ENCODE results near the gene OTULINL. TPM values are rescaled to one million over a fixed set of nuclear protein-coding genes. Genes with fewer than 3 reads are reported as not detected.

The OTULINL gene
- polyA plus RNA-seq, 1 donor = 10.9 TPM

DNA sequence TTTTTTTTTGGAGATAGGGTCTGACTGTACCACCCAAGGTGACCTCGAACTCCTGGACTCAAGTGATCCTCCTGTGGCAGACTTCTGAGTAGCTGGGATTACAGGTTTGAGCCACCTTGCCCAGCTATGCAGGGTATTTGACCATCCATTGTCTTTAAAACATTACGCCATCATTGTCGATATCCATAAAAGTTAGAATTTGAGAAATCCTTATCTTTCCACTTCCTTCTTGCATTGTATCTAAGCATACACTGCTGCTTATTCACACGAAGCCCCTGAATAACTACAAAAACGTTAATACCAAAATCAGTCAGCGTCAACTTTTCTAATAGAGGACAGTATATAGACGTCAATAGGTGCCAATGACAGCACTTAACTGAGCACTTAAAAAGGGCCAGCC, 5.4 kb upstream of the OTULINL start:
- DNase-seq = no peak

DNA sequence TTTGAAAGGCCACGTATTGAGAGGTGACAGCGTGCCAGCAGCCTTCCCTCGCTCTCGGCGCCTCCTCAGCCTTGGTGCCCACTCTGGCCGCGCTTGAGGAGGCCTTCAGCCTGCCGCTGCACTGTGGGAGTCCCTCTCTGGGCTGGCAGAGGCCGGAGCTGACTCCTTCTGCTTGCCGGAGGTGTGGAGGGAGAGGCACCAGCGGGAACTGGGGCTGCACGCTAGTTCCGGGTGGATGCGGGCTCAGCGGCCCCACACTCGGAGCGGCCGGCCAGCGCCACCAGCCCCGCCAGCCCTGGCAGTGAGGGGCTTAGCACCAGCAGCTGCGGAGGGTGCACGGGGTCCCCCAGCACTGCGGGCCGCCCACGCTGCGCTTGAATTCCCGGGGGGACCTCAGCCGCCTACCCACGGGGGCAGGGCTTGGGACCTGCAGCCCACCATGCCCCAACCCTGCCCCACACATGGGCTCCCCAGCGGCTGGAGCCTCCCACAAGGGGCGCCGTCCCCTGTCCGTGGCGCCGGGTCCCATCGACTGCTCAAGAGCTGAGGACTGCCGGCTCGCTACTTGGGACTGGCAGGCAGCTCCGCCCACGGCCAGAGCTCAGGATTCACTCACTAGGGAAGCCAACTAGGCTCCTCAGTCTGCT, 4.4 kb upstream of the OTULINL start:
- DNase-seq = no peak

GRCh38 chr5:14577971-14578370, 3.6 kb upstream of the OTULINL start:
- no peak for DNase-seq

- DNase-seq = no peak
These were observed 2.3 kb upstream of the OTULINL start for GRCh38 chr5:14579246-14579645.

- no peak for DNase-seq
These were observed 1.7 kb upstream of the OTULINL start for GRCh38 chr5:14579731-14580397.

GRCh38 chr5:14580398-14581034, 1.1 kb upstream of the OTULINL start:
- peak; percentile 20 for DNase-seq

DNA sequence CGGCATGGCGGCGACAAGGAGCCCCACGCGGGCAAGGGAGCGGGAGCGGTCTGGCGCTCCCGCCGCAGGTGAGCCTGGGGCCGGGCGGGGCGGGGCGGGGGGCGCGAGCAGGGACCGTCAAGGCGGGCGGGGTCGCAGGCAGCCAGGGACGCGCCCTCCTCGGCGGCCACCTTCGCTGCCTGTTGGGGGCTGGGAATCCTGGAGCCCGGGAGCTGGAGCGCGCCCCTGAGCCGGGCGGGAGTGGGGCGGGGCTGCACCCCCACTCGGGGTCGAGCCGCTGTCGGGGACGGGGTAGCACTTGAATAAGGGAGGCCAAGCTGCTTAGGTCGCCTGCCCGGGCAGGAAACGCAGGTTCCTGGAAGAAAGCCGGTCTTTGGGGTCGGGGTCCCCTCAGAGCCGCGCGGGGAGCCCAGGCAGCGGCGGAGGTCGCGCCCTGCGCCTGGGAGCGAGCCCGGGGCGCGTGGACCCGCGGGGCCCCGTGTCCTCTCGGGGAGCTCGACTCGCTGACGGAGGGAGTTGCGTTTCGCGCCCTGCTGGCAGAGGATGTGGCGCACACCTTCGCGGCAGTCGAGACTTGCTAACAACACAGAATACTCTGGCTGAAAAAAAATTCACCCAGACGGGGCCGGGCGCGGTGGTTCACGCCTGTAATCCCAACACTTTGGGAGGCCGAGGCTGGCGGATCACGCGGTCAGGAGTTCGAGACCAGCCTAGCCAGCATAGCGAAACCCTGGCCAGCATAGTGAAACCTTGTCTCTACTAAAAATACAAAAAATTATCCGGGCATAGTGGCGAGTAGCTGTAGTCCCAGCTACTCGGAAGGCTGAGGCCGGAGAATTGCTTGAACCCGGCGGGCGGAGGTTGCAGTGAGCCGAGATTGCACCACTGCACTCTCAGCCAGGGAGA, 552 bp downstream of the OTULINL start:
- peak; percentile 34 for DNase-seq

GRCh38 chr5:14582797-14583137, 1.2 kb downstream of the OTULINL start:
- DNase-seq = no peak

DNA sequence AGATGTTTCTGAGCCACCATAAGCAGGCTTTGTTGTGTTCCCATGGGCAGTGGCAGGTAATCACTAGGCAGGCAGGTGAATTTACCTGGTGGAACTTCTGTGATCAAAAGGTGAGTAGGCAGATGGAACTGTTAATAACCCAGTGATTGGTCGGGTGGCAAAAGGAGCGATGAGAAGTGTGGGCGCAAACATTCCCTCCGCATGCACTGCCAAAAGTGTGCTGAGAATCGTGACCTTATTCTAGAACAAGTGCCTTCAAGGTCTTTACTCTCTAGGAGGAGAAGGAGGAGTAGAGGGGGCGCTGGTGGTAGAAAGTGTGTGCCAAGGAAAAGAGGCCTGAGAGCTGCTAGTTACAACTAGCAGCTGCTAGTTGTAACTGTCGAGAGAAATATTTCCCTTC, 3.3 kb downstream of the OTULINL start:
- no peak for DNase-seq

GRCh38 chr5:14587150-14587549, 5.6 kb downstream of the OTULINL start:
- DNase-seq = no peak

GRCh38 chr5:14588145-14588544, 6.6 kb downstream of the OTULINL start:
- DNase-seq = no peak

GRCh38 chr5:14588758-14589543, 7.4 kb downstream of the OTULINL start:
- DNase-seq = no peak

DNA sequence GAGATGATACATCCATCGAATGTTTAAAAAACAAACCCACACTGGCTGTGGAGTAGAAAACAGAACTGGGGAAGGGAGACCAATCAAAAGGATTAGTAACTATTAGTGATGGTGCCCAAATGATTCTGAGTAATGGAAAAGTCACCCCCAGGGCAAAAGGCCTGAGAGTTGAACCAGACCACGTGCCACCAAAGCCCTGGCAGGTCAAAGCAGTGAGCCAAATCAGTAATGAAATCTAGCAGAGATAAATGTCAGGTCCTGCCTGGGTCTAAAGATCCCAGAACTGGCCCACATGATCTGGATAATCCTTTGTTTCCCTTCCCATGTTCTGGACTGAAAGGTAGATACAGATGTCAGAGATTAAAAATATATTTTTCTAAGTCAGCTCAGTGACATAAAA, 9.4 kb downstream of the OTULINL start:
- no peak for DNase-seq

- DNase-seq = no peak
These were observed 10.0 kb downstream of the OTULINL start for GRCh38 chr5:14591548-14591947.

DNA sequence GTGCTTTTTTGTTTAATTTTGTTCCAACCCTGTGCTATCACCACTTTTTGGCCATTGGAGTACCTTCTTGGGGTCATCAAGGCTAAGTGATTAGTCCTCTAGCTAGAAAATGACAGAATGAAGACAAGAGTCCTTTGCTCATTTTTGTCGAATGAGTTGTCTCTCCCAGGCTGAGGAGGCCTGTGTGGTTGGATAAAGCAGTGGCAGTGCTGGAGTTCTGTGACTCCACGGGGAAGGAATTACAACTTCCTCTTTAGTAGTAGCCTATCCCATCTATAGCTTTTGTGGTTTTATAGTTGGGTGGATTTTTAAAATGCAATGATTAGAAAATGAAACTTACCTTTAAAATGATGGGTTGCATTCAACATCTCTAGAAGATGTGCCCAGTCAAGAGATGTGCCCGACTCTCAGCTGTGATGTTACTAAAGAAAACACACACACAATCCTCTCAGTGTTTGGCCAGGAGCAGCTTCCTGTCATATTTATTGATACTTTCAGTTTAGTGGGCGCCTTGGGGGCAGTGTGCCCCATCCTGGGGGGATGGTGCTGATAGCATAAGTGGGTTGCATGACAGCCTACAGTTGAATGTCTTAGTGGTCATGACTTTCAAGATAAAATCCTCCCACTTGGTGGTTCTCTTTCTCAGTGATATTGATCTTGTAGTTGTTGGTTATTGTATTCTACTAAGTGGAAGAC, 11.9 kb downstream of the OTULINL start:
- no peak for DNase-seq

- DNase-seq = no peak
These were observed 12.9 kb downstream of the OTULINL start for GRCh38 chr5:14594378-14595074.

GRCh38 chr5:14595189-14595588, 13.6 kb downstream of the OTULINL start:
- DNase-seq = no peak

GRCh38 chr5:14595891-14596290, 14.3 kb downstream of the OTULINL start:
- DNase-seq = no peak

- no peak for DNase-seq
These were observed 15.5 kb downstream of the OTULINL start for GRCh38 chr5:14597080-14597479.

DNA sequence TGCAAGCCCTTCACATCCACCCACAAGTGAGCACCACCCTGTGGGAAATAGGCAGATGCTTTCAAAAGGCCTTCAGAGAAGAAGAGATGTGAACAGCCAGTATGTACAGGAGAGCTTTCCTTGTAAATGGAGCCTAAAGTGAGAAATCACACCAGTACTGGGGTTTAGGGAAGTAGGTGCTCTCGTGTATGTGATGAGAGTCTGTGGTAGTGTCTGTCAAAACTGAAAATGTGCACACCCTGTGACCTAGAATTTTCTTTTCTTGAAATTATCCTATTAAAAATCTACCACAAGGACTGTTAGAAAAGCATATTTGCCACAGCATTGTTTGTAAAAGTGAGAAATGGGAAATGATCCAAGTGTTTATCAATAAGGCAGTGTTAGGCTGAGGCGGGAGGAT, 16.6 kb downstream of the OTULINL start:
- DNase-seq = no peak

Data from left kidney (tissue), 2 donors.